Measurements from ENCODE around the gene ABCC1. TPM values are rescaled to one million over a fixed set of nuclear protein-coding genes. Genes with fewer than 3 reads are reported as not detected.
A peak's percentile ranks its signal among the peaks of the same experiment; 100 is the strongest.

Gene ABCC1
- polyA plus RNA-seq, 3 donors = 1.4 to 23.6 (median 3.0) TPM

DNA sequence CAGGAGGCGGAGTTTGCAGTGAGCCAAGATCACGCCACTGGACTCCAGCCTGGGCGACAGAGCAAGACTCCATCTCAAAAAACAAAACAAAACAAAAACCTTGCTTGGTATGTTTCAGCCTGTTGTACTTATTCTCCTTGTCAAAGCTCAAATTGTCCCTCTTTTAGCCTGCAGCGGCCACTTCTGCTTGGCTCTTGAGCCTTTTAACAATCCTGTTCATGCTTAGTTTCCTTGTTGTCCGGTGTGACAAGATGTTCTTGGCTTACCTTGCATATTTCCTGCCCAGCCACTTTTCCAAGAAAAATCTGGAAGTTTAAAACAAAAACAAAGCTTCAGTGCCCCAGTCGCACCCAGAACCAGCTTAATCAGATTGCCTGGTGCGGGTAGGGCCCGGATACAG is 81.0 kb downstream of the ABCC1 start:
- Mint-ChIP-seq H3K36me3 (peaks cover 46 to 64% of the 10 kb centered on the region in 2 donors), H3K27ac (peak overlapping the region in 1 of 7 donors; percentile 30)

DNA sequence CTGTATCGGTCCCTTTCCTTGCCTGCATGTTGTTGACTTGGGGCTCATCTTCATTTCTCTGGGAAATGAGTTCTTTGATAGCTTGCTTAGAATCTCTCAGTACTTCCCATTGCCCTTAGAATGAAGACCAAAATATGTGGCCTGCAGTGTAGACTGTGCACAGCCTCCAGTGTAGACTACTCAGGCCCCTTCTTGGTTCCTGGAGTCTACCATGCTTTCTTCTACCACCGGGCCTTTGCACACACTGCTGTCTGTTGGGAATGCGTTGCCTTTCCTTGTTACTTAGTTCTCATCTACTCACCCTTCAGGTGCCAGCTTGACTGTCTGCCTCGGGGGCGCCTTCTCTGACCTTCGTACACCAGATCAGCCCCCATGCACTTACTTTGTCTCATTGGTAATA is 82.0 kb downstream of the ABCC1 start:
- intact Hi-C loops (cut with micrococcal nuclease) = no loop called here
- peaks cover 0 to 1% (median 0%) of the 10 kb centered on the region in 7 donors for H3K9me3 Mint-ChIP-seq
- no peaks in the 10 kb centered on the region for H3K27me3 Mint-ChIP-seq (ENCODE audit: low read depth in 3 of 3)
- no peaks in the 10 kb centered on the region for H3K27me3 ChIP-seq (ENCODE audit: control insufficient read depth in 2 of 2, insufficient read depth in 2 of 2, low read length in 2 of 2)
- no peaks in the 10 kb centered on the region for H3K79me2 ChIP-seq (ENCODE audit: insufficient read depth, low read length)
- H3K9me3 ChIP-seq (replicated peaks in 1 of 2; ENCODE audit: control insufficient read depth in 1 of 2, insufficient read depth in 1 of 2, low read length in 2 of 2) = no peaks in the 10 kb centered on the region
- H3K4me2 ChIP-seq (replicated peaks; ENCODE audit: extremely low read depth, low read length, poor library complexity, severe bottlenecking) = no peak overlapping the region
- peaks cover 45 to 73% of the 10 kb centered on the region in 2 donors for H3K36me3 Mint-ChIP-seq
- no peak for TF ChIP-seq CTCF (IDR thresholded peaks at IDR 0.05)
- H3K4me1 Mint-ChIP-seq = peaks cover 16% of the 10 kb centered on the region
- H3K9ac ChIP-seq (ENCODE audit: insufficient read depth, low read length, poor library complexity, severe bottlenecking) = no peak overlapping the region
- DNase-seq = no peak
- H3K27ac Mint-ChIP-seq = peak overlapping the region in 1 of 7 donors; percentile 19
- peaks cover 26% of the 10 kb centered on the region for H4K20me1 ChIP-seq (ENCODE audit: insufficient read depth, low read length)
- no peak overlapping the region for H2AFZ ChIP-seq (ENCODE audit: insufficient read depth, low read depth, low read length, poor library complexity, severe bottlenecking)
- no peak overlapping the region for H3K4me3 Mint-ChIP-seq
- 100% methylated on average over 3 of the region's 6 CpGs for WGBS (ENCODE audit: insufficient coverage)
- no peak overlapping the region for H3K27ac ChIP-seq (ENCODE audit: low read depth in 1 of 2, low read length in 2 of 2)
- H3K4me3 ChIP-seq (replicated peaks in 1 of 3; ENCODE audit: low read depth in 2 of 3, low read length in 3 of 3) = no peak overlapping the region
- no peaks in the 10 kb centered on the region for H3K4me1 ChIP-seq (ENCODE audit: control insufficient read depth in 1 of 2, insufficient read depth in 2 of 2, low read length in 2 of 2)
- peaks cover 27 to 83% of the 10 kb centered on the region in 2 donors for H3K36me3 ChIP-seq (replicated peaks in 1 of 2; ENCODE audit: control insufficient read depth in 1 of 2, insufficient read depth in 2 of 2, low read length in 2 of 2)

More for the DNA sequence above, 81.0 kb downstream of the ABCC1 start:
- H3K4me1 Mint-ChIP-seq = peaks cover 16% of the 10 kb centered on the region
- H3K9ac ChIP-seq (ENCODE audit: insufficient read depth, low read length, poor library complexity, severe bottlenecking) = no peak overlapping the region
- no peaks in the 10 kb centered on the region for H3K9me3 ChIP-seq (replicated peaks in 1 of 2; ENCODE audit: control insufficient read depth in 1 of 2, insufficient read depth in 1 of 2, low read length in 2 of 2)
- no peaks in the 10 kb centered on the region for H3K79me2 ChIP-seq (ENCODE audit: insufficient read depth, low read length)
- no peak overlapping the region for H3K27ac ChIP-seq (ENCODE audit: low read depth in 1 of 2, low read length in 2 of 2)
- H3K4me1 ChIP-seq (ENCODE audit: control insufficient read depth in 1 of 2, insufficient read depth in 2 of 2, low read length in 2 of 2) = no peaks in the 10 kb centered on the region
- WGBS (ENCODE audit: insufficient coverage) = 92% methylated on average over 8 of the region's 8 CpGs
- H3K4me3 ChIP-seq (replicated peaks in 1 of 3; ENCODE audit: low read depth in 2 of 3, low read length in 3 of 3) = no peak overlapping the region
- no peaks in the 10 kb centered on the region for H3K9me3 Mint-ChIP-seq
- peaks cover 33% of the 10 kb centered on the region for H4K20me1 ChIP-seq (ENCODE audit: insufficient read depth, low read length)
- no peaks in the 10 kb centered on the region for H3K27me3 Mint-ChIP-seq (ENCODE audit: low read depth in 3 of 3)
- no peak for TF ChIP-seq CTCF (IDR thresholded peaks at IDR 0.05)
- H3K4me3 Mint-ChIP-seq = no peak overlapping the region
- no peak overlapping the region for H3K4me2 ChIP-seq (replicated peaks; ENCODE audit: extremely low read depth, low read length, poor library complexity, severe bottlenecking)
- no peak for DNase-seq
- no peak overlapping the region for H2AFZ ChIP-seq (ENCODE audit: insufficient read depth, low read depth, low read length, poor library complexity, severe bottlenecking)
- intact Hi-C loops (cut with micrococcal nuclease) = no loop called here
- H3K36me3 ChIP-seq (replicated peaks in 1 of 2; ENCODE audit: control insufficient read depth in 1 of 2, insufficient read depth in 2 of 2, low read length in 2 of 2) = peaks cover 17 to 75% of the 10 kb centered on the region in 2 donors
- H3K27me3 ChIP-seq (ENCODE audit: control insufficient read depth in 2 of 2, insufficient read depth in 2 of 2, low read length in 2 of 2) = no peaks in the 10 kb centered on the region
